ENCODE results near the gene ENTREP3.
A peak's percentile ranks its signal among the peaks of the same experiment; 100 is the strongest.

DNA sequence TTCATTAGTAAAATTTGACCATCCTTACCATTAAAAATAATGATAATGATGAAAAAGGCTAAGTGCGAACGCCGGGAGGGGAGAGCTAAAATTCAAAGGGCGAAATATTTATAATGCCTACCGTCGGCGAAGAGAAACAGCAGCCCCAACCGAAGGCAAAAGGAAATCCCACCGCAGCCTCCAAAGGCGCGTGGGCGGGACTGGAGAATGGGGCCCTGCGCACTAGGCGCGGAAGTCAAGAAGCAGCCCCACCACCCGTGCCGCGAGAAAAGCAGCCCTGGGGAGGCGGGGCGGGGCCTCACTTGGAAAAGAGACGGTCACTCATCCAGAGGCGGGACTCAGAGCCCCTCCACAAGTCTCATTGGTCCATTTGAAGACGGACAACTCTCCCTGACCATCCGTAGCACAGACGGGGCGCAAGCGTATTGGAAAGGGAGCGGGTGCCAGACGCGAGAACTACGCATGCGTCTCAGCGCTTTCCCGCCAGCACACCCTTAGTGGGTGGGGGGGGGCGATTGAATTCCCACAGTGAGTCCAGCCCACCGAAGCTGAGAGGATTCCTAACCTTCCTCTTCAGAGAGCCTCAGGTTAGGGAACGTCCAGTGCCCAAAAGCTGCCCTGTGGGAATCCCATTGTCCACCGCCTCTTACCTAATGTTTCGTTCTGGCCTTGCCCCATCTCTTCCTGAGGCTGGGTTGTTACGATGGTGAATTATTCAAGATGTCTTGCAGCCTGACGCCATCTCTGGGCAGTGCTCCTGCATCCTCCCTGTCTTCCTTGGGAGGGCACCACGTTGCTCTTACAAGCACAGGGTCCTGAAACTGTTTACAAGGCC lies 27.8 kb downstream of the ENTREP3 start:
- TF ChIP-seq, protein P1, sequence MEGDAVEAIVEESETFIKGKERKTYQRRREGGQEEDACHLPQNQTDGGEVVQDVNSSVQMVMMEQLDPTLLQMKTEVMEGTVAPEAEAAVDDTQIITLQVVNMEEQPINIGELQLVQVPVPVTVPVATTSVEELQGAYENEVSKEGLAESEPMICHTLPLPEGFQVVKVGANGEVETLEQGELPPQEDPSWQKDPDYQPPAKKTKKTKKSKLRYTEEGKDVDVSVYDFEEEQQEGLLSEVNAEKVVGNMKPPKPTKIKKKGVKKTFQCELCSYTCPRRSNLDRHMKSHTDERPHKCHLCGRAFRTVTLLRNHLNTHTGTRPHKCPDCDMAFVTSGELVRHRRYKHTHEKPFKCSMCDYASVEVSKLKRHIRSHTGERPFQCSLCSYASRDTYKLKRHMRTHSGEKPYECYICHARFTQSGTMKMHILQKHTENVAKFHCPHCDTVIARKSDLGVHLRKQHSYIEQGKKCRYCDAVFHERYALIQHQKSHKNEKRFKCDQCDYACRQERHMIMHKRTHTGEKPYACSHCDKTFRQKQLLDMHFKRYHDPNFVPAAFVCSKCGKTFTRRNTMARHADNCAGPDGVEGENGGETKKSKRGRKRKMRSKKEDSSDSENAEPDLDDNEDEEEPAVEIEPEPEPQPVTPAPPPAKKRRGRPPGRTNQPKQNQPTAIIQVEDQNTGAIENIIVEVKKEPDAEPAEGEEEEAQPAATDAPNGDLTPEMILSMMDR (IDR thresholded peaks at IDR 0.05; ENCODE audit: insufficient read depth, low read length): no peak
- TF ChIP-seq POLR2AphosphoS5 (IDR thresholded peaks at IDR 0.05; ENCODE audit: low read depth): peak; percentile 93
- TF ChIP-seq, protein P2, sequence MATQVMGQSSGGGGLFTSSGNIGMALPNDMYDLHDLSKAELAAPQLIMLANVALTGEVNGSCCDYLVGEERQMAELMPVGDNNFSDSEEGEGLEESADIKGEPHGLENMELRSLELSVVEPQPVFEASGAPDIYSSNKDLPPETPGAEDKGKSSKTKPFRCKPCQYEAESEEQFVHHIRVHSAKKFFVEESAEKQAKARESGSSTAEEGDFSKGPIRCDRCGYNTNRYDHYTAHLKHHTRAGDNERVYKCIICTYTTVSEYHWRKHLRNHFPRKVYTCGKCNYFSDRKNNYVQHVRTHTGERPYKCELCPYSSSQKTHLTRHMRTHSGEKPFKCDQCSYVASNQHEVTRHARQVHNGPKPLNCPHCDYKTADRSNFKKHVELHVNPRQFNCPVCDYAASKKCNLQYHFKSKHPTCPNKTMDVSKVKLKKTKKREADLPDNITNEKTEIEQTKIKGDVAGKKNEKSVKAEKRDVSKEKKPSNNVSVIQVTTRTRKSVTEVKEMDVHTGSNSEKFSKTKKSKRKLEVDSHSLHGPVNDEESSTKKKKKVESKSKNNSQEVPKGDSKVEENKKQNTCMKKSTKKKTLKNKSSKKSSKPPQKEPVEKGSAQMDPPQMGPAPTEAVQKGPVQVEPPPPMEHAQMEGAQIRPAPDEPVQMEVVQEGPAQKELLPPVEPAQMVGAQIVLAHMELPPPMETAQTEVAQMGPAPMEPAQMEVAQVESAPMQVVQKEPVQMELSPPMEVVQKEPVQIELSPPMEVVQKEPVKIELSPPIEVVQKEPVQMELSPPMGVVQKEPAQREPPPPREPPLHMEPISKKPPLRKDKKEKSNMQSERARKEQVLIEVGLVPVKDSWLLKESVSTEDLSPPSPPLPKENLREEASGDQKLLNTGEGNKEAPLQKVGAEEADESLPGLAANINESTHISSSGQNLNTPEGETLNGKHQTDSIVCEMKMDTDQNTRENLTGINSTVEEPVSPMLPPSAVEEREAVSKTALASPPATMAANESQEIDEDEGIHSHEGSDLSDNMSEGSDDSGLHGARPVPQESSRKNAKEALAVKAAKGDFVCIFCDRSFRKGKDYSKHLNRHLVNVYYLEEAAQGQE (IDR thresholded peaks at IDR 0.05; ENCODE audit: insufficient replicate concordance, low read depth): peak; percentile 66
